Keratinocyte (primary cell): ENCODE results near the gene SLC6A8.

ENCODE experiments used
- CTCF ChIP-seq, 3 experiments: IDR thresholded peaks in 1 of 3; conservative IDR thresholded peaks in 1 of 3; optimal IDR thresholded peaks in 1 of 3; 2 replicates in 2 of 3; 3 replicates in 1 of 3; pipeline versions ENCODE3 to v1.5.1; 2011; ENCODE audit warnings: low read length in 3 of 3, mild to moderate bottlenecking in 3 of 3, moderate library complexity in 2 of 3, control low read depth in 1 of 3, inconsistent platforms in 1 of 3; ENCODE audit not compliant: insufficient read depth in 2 of 3; ENCODE audit errors: extremely low read depth in 1 of 3
- EZH2 ChIP-seq: IDR thresholded peaks from one replicate; pipeline ENCODE4 v1.6.1; 2012; ENCODE audit warnings: inconsistent platforms, mild to moderate bottlenecking, low read length, moderate library complexity

GRCh38 chrX:153728095-153728494, 40.4 kb downstream of the SLC6A8 start:
- TF ChIP-seq CTCF (optimal IDR thresholded peaks at IDR 0.05 in 1 of 3, IDR thresholded peaks at IDR 0.05 in 1 of 3, conservative IDR thresholded peaks at IDR 0.05 in 1 of 3; ENCODE audit: extremely low read depth in 1 of 3, insufficient read depth in 2 of 3, low read length in 3 of 3) (no peak), EZH2 (no peak)
